MCF 10A (cell line): ENCODE measurements around the gene PARD6A. TPM values are rescaled to one million over a fixed set of nuclear protein-coding genes. Genes with fewer than 3 reads are reported as not detected.
"Not testable (repeated sequence)": the region's sequence is repeated elsewhere in the genome, so short reads cannot be mapped to it uniquely, and the experiment has no call there.

ENCODE experiments used
- BruUV-seq: library from RNA; stranded (reverse); fragments of 400-500 nt; replicated peaks from 2 replicates; lab custom pipeline; 2021; lab: Mats Ljungman, UMichigan
- CTCF ChIA-PET: fragments of 300-600 bp; sonication (Branson Sonifier 250); formaldehyde crosslinking; extraction: SDS; loops from one replicate; lab custom pipeline; 2021; ENCODE audit warnings: antibody characterized with exemption, inconsistent platforms; lab: Yijun Ruan, JAX
- POLR2A ChIA-PET: fragments of 300-600, 350-650 bp; sonication (Branson Sonifier 250); formaldehyde crosslinking; extraction: SDS; loops from one replicate; lab custom pipeline; 2020; ENCODE audit warnings: antibody characterized with exemption, inconsistent platforms; lab: Yijun Ruan, JAX
- DNase-seq: peaks from one replicate; pipeline ENCODE4 v3.0.0-alpha.2; 2018; ENCODE audit not compliant: unreplicated experiment
- H3K27ac Mint-ChIP-seq: one replicate; pipeline ENCODE4 v1.8.0; 2022; ENCODE audit warnings: mild to moderate bottlenecking, low read depth, mixed read lengths; ENCODE audit not compliant: unreplicated experiment
- H3K27me3 Mint-ChIP-seq: one replicate; pipeline ENCODE4 v1.8.0; 2022; ENCODE audit warnings: mixed read lengths; ENCODE audit not compliant: insufficient read depth, unreplicated experiment
- H3K36me3 Mint-ChIP-seq: one replicate; pipeline ENCODE4 v1.8.0; 2022; ENCODE audit warnings: mild to moderate bottlenecking, moderate library complexity, mixed read lengths; ENCODE audit not compliant: insufficient read depth, unreplicated experiment
- H3K4me1 Mint-ChIP-seq: one replicate; pipeline ENCODE4 v1.8.0; 2022; ENCODE audit warnings: mixed read lengths; ENCODE audit not compliant: insufficient read depth, unreplicated experiment
- H3K4me3 Mint-ChIP-seq: one replicate; pipeline ENCODE4 v1.8.0; 2022; ENCODE audit warnings: mild to moderate bottlenecking, moderate library complexity, mixed read lengths; ENCODE audit not compliant: unreplicated experiment
- H3K9me3 Mint-ChIP-seq: one replicate; pipeline ENCODE4 v1.8.0; 2022; ENCODE audit warnings: mixed read lengths; ENCODE audit not compliant: unreplicated experiment
- CTCF ChIP-seq: fragments of 200-600 bp; IDR thresholded peaks from one replicate; pipeline ENCODE4 v1.8.0; 2022; ENCODE audit warnings: antibody characterized with exemption, mild to moderate bottlenecking; ENCODE audit not compliant: unreplicated experiment
- intact Hi-C: fragments of 100-400 bp; cut with micrococcal nuclease; formaldehyde crosslinking; loops from 2 replicates; pipeline ENCODE4 v1.14.1; 2022
- total RNA-seq: library from RNA; stranded (reverse); gene quantifications from 2 replicates; pipeline ENCODE4 v1.2.3, GENCODE V29; 2022

PARD6A gene
- total RNA-seq, 1 experiment from 2014 or later = 4.5 TPM

- H3K9me3 Mint-ChIP-seq = no peaks in the 10 kb centered on the region
- H3K4me3 Mint-ChIP-seq = no peak overlapping the region
- ChIA-PET CTCF (interaction anchor here (1.5 to 3.0 kb wide), 2 partner anchors 11 to 131 kb away, joined by 4 to 11 read pairs; no protein-coding TSS in a partner anchor), POLR2A (no interaction called here)
- H3K36me3 Mint-ChIP-seq = peaks cover 40% of the 10 kb centered on the region
- no TSS peak for BruUV-seq
- intact Hi-C loops = no loop called here
- DNase-seq = no peak
- H3K4me1 Mint-ChIP-seq = no peaks in the 10 kb centered on the region
- H3K27ac Mint-ChIP-seq = no peak overlapping the region
- no peak for TF ChIP-seq CTCF
- H3K27me3 Mint-ChIP-seq = no peaks in the 10 kb centered on the region
Measured at GRCh38 chr16:67683767-67684166, 23.0 kb downstream of the PARD6A start.

GRCh38 chr16:67685388-67686112 lies 24.8 kb downstream of the PARD6A start:
- H3K27me3 Mint-ChIP-seq = no peaks in the 10 kb centered on the region
- ChIA-PET CTCF (no interaction called here), POLR2A (no interaction called here)
- DNase-seq = no peak
- H3K27ac Mint-ChIP-seq = no peak overlapping the region
- no peaks in the 10 kb centered on the region for H3K9me3 Mint-ChIP-seq
- H3K36me3 Mint-ChIP-seq = peaks cover 39% of the 10 kb centered on the region
- intact Hi-C loops = no loop called here
- no peak overlapping the region for H3K4me3 Mint-ChIP-seq
- no peak for TF ChIP-seq CTCF
- no TSS peak for BruUV-seq
- H3K4me1 Mint-ChIP-seq = no peaks in the 10 kb centered on the region

- H3K4me1 Mint-ChIP-seq, DNase-seq, H3K27ac Mint-ChIP-seq, H3K9me3 Mint-ChIP-seq, H3K27me3 Mint-ChIP-seq, intact Hi-C loops, H3K4me3 Mint-ChIP-seq, BruUV-seq: not testable (repeated sequence)
- ChIA-PET POLR2A (interaction anchor here (0.7 kb wide), 1 partner anchor 800 kb away, joined by 3 read pairs; no protein-coding TSS in a partner anchor), CTCF (interaction anchor here (0.7 kb wide), 1 partner anchor 172 kb away, joined by 3 read pairs; no protein-coding TSS in a partner anchor)
- peaks cover 18% of the 10 kb centered on the region for H3K36me3 Mint-ChIP-seq
Measured at GRCh38 chr16:67693517-67694285, 32.9 kb downstream of the PARD6A start.

- Mint-ChIP-seq H3K4me1 (no peaks in the 10 kb centered on the region), H3K27ac (no peak overlapping the region), H3K9me3 (no peaks in the 10 kb centered on the region), H3K27me3 (no peaks in the 10 kb centered on the region), H3K4me3 (no peak overlapping the region), H3K36me3 (peaks cover 17% of the 10 kb centered on the region)
- CTCF ChIA-PET = interaction anchor here (0.6 kb wide), 1 partner anchor 541 kb away, joined by 3 read pairs; no protein-coding TSS in a partner anchor
- no TSS peak for BruUV-seq
- TF ChIP-seq CTCF = no peak
- no peak for DNase-seq
- POLR2A ChIA-PET = no interaction called here
- intact Hi-C loops = no loop called here
Measured at GRCh38 chr16:67694611-67695010, 33.9 kb downstream of the PARD6A start.
